Fibroblast of villous mesenchyme (primary cell): ENCODE data around the gene C3orf80. TPM values are rescaled to one million over a fixed set of nuclear protein-coding genes. Genes with fewer than 3 reads are reported as not detected.
"Not testable (repeated sequence)": the region's sequence is repeated elsewhere in the genome, so short reads cannot be mapped to it uniquely, and the experiment has no call there.

Experiments
- DNase-seq: peaks from one replicate; pipeline ENCODE4 v3.0.0-alpha.2; 2010; ENCODE audit warnings: low read depth
- H3K4me3 ChIP-seq: 2 replicates; pipeline ENCODE4 v1.5.1; 2011; ENCODE audit warnings: low read depth, mild to moderate bottlenecking, low read length
- CTCF ChIP-seq: IDR thresholded peaks from 2 replicates; pipeline ENCODE4 v1.5.1; 2012; ENCODE audit warnings: low read depth, mild to moderate bottlenecking, low read length; ENCODE audit not compliant: insufficient read depth
- total RNA-seq: library from RNA; depleted of rRNA; stranded (reverse); fragments of >200 nt; gene quantifications from 2 replicates; pipeline ENCODE4 v1.2.3, GENCODE V29; 2012

The C3orf80 gene
- total RNA-seq, 1 donor: 0.86 TPM

DNA sequence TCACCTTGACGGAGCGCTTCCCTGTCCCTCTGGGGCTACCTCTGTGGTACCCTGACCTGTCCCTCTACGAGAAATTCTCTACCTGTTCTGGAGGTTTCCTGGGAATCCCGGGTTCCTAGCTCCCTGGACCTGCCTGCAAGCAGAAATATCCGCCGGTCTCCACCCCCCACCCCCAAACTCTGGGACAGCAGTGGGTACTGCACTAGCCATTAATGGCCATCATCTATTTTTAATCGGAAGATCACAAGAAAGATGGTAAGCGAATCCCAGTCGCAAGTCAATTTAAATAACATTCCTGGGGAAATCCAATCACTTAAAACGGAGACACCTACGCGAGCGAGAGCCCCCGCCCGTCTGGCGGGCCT lies 429 bp upstream of the C3orf80 start:
- peak overlapping the region; percentile 53 for H3K4me3 ChIP-seq
- TF ChIP-seq CTCF: no peak
- DNase-seq: no peak

DNA sequence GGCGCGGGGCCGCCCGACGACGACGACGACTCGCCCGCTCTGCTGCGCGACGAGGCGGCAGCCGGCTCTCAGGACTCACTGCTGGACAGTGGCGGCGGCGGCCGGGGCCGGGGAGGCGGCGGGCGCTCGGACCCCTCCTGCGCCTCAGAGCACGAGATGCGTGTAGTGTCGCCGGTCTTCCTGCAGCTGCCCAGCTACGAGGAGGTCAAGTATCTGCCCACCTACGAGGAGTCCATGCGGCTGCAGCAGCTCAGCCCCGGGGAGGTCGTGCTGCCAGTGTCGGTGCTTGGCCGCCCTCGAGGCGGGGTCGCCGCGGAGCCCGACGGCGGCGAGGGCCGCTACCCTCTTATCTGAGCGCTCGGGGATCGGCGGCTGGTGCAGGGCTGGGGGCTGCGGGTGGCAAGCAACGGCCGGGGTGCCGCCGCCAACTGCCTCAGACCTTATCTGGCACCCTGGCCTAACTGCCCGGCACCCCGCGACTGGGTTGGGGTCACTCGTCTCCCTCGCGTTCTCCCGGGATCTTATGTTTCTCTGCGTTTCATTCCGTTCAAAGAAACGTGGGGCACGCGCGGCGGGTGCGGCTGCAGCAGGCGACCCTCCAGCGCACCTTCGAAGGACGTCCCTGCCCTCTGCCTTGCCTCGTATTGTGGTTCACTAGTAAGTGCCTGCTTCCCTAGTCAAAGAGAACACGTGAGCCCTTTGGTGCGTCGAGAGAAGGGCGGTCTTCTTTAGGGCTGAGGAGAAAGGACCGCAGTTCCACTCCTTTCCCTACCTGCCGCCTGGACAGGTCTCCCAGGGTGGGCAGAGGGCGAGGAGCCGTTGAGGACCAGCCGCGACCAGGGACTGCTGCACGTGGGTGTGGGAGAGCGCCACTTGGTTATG lies 1.0 kb downstream of the C3orf80 start:
- peak; percentile 9 for DNase-seq
- TF ChIP-seq CTCF: no peak
- peak overlapping the region; percentile 53 for H3K4me3 ChIP-seq

GRCh38 chr3:160227419-160227818 lies 2.2 kb downstream of the C3orf80 start:
- no peak overlapping the region for H3K4me3 ChIP-seq
- no peak for DNase-seq
- no peak for TF ChIP-seq CTCF

DNA sequence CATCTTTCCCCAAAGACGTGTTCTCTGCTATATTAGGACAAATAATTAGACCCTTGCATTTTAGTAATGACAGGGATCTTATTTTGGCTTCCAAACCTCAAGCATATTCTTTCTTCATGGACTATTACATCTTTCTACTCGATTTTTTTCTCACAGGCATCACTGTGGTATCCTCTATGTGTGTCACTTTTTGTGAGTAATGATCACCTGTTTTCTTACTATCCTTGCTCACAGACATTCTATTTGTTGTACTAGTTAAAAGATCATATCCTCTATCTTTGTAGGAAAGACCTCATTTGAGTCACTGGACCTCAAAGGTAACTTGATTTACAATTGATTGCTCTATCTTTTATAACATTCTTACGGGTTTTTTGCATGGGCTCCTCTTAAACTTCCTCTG lies 6.8 kb downstream of the C3orf80 start:
- no peak for DNase-seq
- H3K4me3 ChIP-seq: no peak overlapping the region
- no peak for TF ChIP-seq CTCF

DNA sequence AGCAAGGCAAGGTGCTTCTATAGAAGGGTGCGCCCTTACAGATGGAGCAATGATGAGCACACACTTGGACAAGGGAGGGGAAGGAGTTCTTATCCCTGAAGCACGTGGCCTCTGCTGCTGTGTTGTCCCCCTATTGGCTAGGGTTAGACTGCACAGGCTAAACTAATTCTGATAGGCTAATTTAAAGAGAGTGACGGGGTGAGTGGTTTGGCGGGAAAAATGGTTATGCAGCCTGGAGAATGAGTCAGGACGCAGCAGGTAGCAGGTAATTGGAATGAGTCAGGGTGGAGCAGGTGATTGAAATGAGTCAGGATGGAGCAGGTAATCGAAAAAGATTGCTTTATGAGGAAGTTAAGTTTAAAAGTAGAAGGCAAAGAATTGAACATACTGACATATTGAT lies 15.5 kb downstream of the C3orf80 start:
- not testable (repeated sequence) for DNase-seq, H3K4me3 ChIP-seq

- no peak for TF ChIP-seq CTCF
- no peak for DNase-seq
- no peak overlapping the region for H3K4me3 ChIP-seq
Measured at GRCh38 chr3:160245261-160245800, 20.1 kb downstream of the C3orf80 start.

- no peak for TF ChIP-seq CTCF
- H3K4me3 ChIP-seq: no peak overlapping the region
- DNase-seq: no peak
Measured at GRCh38 chr3:160247766-160248165, 22.5 kb downstream of the C3orf80 start.
